Mucosa of stomach (tissue), 1 donor: ENCODE measurements around the gene ARL3.
A peak's percentile ranks its signal among the peaks of the same experiment; 100 is the strongest.
"Not testable (repeated sequence)": the region's sequence is repeated elsewhere in the genome, so short reads cannot be mapped to it uniquely, and the experiment has no call there.

Experiments
- H3K27me3 ChIP-seq: one replicate; pipeline ENCODE4 v1.7.0; 2013; ENCODE audit warnings: mild to moderate bottlenecking, low read length; ENCODE audit not compliant: control insufficient read depth, insufficient read depth
- H3K36me3 ChIP-seq: one replicate; pipeline ENCODE4 v1.7.0; 2013; ENCODE audit warnings: low read length; ENCODE audit not compliant: control insufficient read depth, insufficient read depth
- H3K4me1 ChIP-seq: one replicate; pipeline ENCODE4 v1.7.0; 2013; ENCODE audit warnings: mild to moderate bottlenecking, low read length; ENCODE audit not compliant: control insufficient read depth, insufficient read depth
- H3K4me3 ChIP-seq: one replicate; pipeline ENCODE4 v1.7.0; 2013; ENCODE audit warnings: low read length
- H3K9ac ChIP-seq: one replicate; pipeline ENCODE4 v1.7.0; 2013; ENCODE audit warnings: mild to moderate bottlenecking, low read length, moderate library complexity
- H3K9me3 ChIP-seq: one replicate; pipeline ENCODE4 v1.7.0; 2013; ENCODE audit warnings: mild to moderate bottlenecking, low read length, moderate library complexity; ENCODE audit not compliant: control insufficient read depth
- donor health status: Pancreatic carcinoma.

ARL3 gene

GRCh38 chr10:102695401-102695800 is 18.8 kb downstream of the ARL3 start:
- not testable (repeated sequence) for H3K4me3 ChIP-seq, H3K36me3 ChIP-seq, H3K4me1 ChIP-seq, H3K9ac ChIP-seq, H3K27me3 ChIP-seq, H3K9me3 ChIP-seq

GRCh38 chr10:102691285-102692066 is 22.7 kb downstream of the ARL3 start:
- H3K9me3 ChIP-seq: no peaks in the 10 kb centered on the region
- H3K27me3 ChIP-seq: no peaks in the 10 kb centered on the region
- H3K4me3 ChIP-seq: no peak overlapping the region
- no peak overlapping the region for H3K9ac ChIP-seq
- H3K4me1 ChIP-seq: no peaks in the 10 kb centered on the region
- no peaks in the 10 kb centered on the region for H3K36me3 ChIP-seq

GRCh38 chr10:102683736-102684135 is 30.5 kb downstream of the ARL3 start:
- Histone ChIP-seq H3K4me1 (peaks cover 6% of the 10 kb centered on the region), H3K9me3 (no peaks in the 10 kb centered on the region), H3K4me3 (no peak overlapping the region), H3K27me3 (no peaks in the 10 kb centered on the region), H3K9ac (no peak overlapping the region), H3K36me3 (no peaks in the 10 kb centered on the region)

GRCh38 chr10:102682981-102683380 is 31.2 kb downstream of the ARL3 start:
- H3K9me3 ChIP-seq: no peaks in the 10 kb centered on the region
- H3K36me3 ChIP-seq: no peaks in the 10 kb centered on the region
- peaks cover 11% of the 10 kb centered on the region for H3K4me1 ChIP-seq
- H3K9ac ChIP-seq: no peak overlapping the region
- H3K4me3 ChIP-seq: no peak overlapping the region
- no peaks in the 10 kb centered on the region for H3K27me3 ChIP-seq

GRCh38 chr10:102682416-102682815 is 31.8 kb downstream of the ARL3 start:
- H3K4me3 ChIP-seq: no peak overlapping the region
- H3K27me3 ChIP-seq: no peaks in the 10 kb centered on the region
- peaks cover 16% of the 10 kb centered on the region for H3K4me1 ChIP-seq
- H3K9ac ChIP-seq: no peak overlapping the region
- H3K36me3 ChIP-seq: no peaks in the 10 kb centered on the region
- no peaks in the 10 kb centered on the region for H3K9me3 ChIP-seq

- no peaks in the 10 kb centered on the region for H3K27me3 ChIP-seq
- no peak overlapping the region for H3K4me3 ChIP-seq
- H3K36me3 ChIP-seq: no peaks in the 10 kb centered on the region
- no peaks in the 10 kb centered on the region for H3K9me3 ChIP-seq
- H3K4me1 ChIP-seq: peaks cover 19% of the 10 kb centered on the region
- H3K9ac ChIP-seq: no peak overlapping the region
Observed at GRCh38 chr10:102681696-102682095, 32.5 kb downstream of the ARL3 start.

GRCh38 chr10:102679596-102679995 is 34.6 kb downstream of the ARL3 start:
- Histone ChIP-seq H3K4me1 (peaks cover 30% of the 10 kb centered on the region), H3K9me3 (no peaks in the 10 kb centered on the region), H3K9ac (no peak overlapping the region), H3K27me3 (no peaks in the 10 kb centered on the region), H3K36me3 (no peaks in the 10 kb centered on the region), H3K4me3 (no peak overlapping the region)

- Histone ChIP-seq H3K4me3 (no peak overlapping the region), H3K27me3 (no peaks in the 10 kb centered on the region), H3K4me1 (peaks cover 37% of the 10 kb centered on the region)
Observed at GRCh38 chr10:102678842-102679289, 35.3 kb downstream of the ARL3 start.

GRCh38 chr10:102678068-102678400 is 36.2 kb downstream of the ARL3 start:
- H3K4me1 ChIP-seq: peaks cover 44% of the 10 kb centered on the region
- no peaks in the 10 kb centered on the region for H3K27me3 ChIP-seq

More at GRCh38 chr10:102678842-102679289, 35.3 kb downstream of the ARL3 start:
- Histone ChIP-seq H3K9ac (no peak overlapping the region), H3K36me3 (no peaks in the 10 kb centered on the region), H3K9me3 (no peaks in the 10 kb centered on the region)

GRCh38 chr10:102677331-102678067 is 36.7 kb downstream of the ARL3 start:
- H3K4me3 ChIP-seq: no peak overlapping the region
- no peaks in the 10 kb centered on the region for H3K36me3 ChIP-seq
- H3K4me1 ChIP-seq: peaks cover 44% of the 10 kb centered on the region
- no peaks in the 10 kb centered on the region for H3K9me3 ChIP-seq
- peak overlapping the region; percentile 17 for H3K9ac ChIP-seq
- H3K27me3 ChIP-seq: no peaks in the 10 kb centered on the region

More at GRCh38 chr10:102678068-102678400, 36.2 kb downstream of the ARL3 start:
- Histone ChIP-seq H3K36me3 (no peaks in the 10 kb centered on the region), H3K9me3 (no peaks in the 10 kb centered on the region), H3K9ac (no peak overlapping the region), H3K4me3 (no peak overlapping the region)

- Histone ChIP-seq H3K36me3 (no peaks in the 10 kb centered on the region), H3K4me3 (no peak overlapping the region), H3K9ac (no peak overlapping the region), H3K9me3 (no peaks in the 10 kb centered on the region), H3K27me3 (no peaks in the 10 kb centered on the region), H3K4me1 (peaks cover 44% of the 10 kb centered on the region)
Observed at GRCh38 chr10:102676534-102677315, 37.5 kb downstream of the ARL3 start.
